WTC11 (cell line): ENCODE measurements around the gene ZFP69B. TPM values are rescaled to one million over a fixed set of nuclear protein-coding genes. Genes with fewer than 3 reads are reported as not detected.

Source experiments
- ATAC-seq: fragments of 200-7000 bp; cut with Tn5 transposase; 2 replicates; pipeline ENCODE4 v1.10.0; 2021; ENCODE audit warnings: mild to moderate bottlenecking, moderate library complexity
- CTCF ChIA-PET: fragments of 300-600 bp; sonication (Branson Sonifier 250); formaldehyde crosslinking; loops from one replicate; lab custom pipeline; 2021; ENCODE audit warnings: antibody characterized with exemption; lab: Charles Lee
- POLR2A ChIA-PET: fragments of 350-600 bp; sonication (Branson Sonifier 250); formaldehyde crosslinking; loops from one replicate; lab custom pipeline; 2021; ENCODE audit warnings: antibody characterized with exemption; lab: Charles Lee
- DNase-seq: peaks from one replicate; pipeline ENCODE4 v3.0.0; 2021; ENCODE audit warnings: low spot score
- H3K27ac Mint-ChIP-seq: 2 replicates; pipeline ENCODE4 v1.8.0; 2021; ENCODE audit warnings: mixed read lengths
- H3K27me3 Mint-ChIP-seq: 2 replicates; pipeline ENCODE4 v1.8.0; 2021; ENCODE audit warnings: low read depth, mild to moderate bottlenecking, moderate library complexity, mixed read lengths
- H3K36me3 Mint-ChIP-seq: 2 replicates; pipeline ENCODE4 v1.8.0; 2021; ENCODE audit warnings: mixed read lengths
- H3K4me1 Mint-ChIP-seq: 2 replicates; pipeline ENCODE4 v1.8.0; 2022; ENCODE audit warnings: mixed read lengths
- H3K4me3 Mint-ChIP-seq: 2 replicates; pipeline ENCODE4 v1.8.0; 2021; ENCODE audit warnings: mild to moderate bottlenecking, moderate library complexity, mixed read lengths
- H3K9me3 Mint-ChIP-seq: 2 replicates; pipeline ENCODE4 v1.8.0; 2021; ENCODE audit warnings: mixed read lengths
- ATF1 ChIP-seq: sonication (generic); formaldehyde crosslinking; IDR thresholded peaks from 2 replicates; pipeline ENCODE4 v1.8.1; 2023; ENCODE audit warnings: mild to moderate bottlenecking, moderate library complexity, missing genetic modification reagents
- CREB1 ChIP-seq: sonication (generic); formaldehyde crosslinking; IDR thresholded peaks from 2 replicates; pipeline ENCODE4 v1.8.0; 2023; ENCODE audit warnings: mild to moderate bottlenecking, missing genetic modification reagents
- CREM ChIP-seq: sonication (generic); formaldehyde crosslinking; IDR thresholded peaks from 2 replicates; pipeline ENCODE4 v1.8.1; 2022; ENCODE audit warnings: mild to moderate bottlenecking, missing genetic modification reagents, moderate library complexity
- FOXJ3 ChIP-seq: sonication (generic); formaldehyde crosslinking; IDR thresholded peaks from 2 replicates; pipeline ENCODE4 v1.9.0; 2021; ENCODE audit warnings: missing genetic modification reagents, mild to moderate bottlenecking, borderline replicate concordance
- GRHL2 ChIP-seq: fragments of 250-450 bp; sonication (Bioruptor Pico); IDR thresholded peaks from 2 replicates; pipeline ENCODE4 v1.8.0; 2022; ENCODE audit warnings: mild to moderate bottlenecking, moderate library complexity; ENCODE audit not compliant: insufficient replicate concordance, severe bottlenecking
- IRF1 ChIP-seq: sonication (generic); formaldehyde crosslinking; IDR thresholded peaks from 2 replicates; pipeline ENCODE4 v1.8.0; 2023; ENCODE audit warnings: missing genetic modification reagents
- NFE2L1 ChIP-seq: sonication (generic); formaldehyde crosslinking; IDR thresholded peaks from 2 replicates; pipeline ENCODE4 v1.8.1; 2023; ENCODE audit warnings: missing genetic modification reagents
- NFYB ChIP-seq: sonication (generic); formaldehyde crosslinking; conservative IDR thresholded peaks from 2 replicates; pipeline ENCODE4 v1.8.0; 2022; ENCODE audit warnings: low read depth, missing genetic modification reagents
- SMAD3 ChIP-seq: sonication (generic); formaldehyde crosslinking; IDR thresholded peaks from 2 replicates; pipeline ENCODE4 v1.8.0; 2022; ENCODE audit warnings: missing genetic modification reagents, mild to moderate bottlenecking, borderline replicate concordance
- TCF7 ChIP-seq: sonication (generic); formaldehyde crosslinking; IDR thresholded peaks from 2 replicates; pipeline ENCODE4 v1.8.0; 2022; ENCODE audit warnings: mild to moderate bottlenecking, low read depth, missing genetic modification reagents, moderate library complexity
- TEAD1 ChIP-seq: sonication (generic); formaldehyde crosslinking; IDR thresholded peaks from 2 replicates; pipeline ENCODE4 v1.8.0; 2022; ENCODE audit warnings: mild to moderate bottlenecking, missing genetic modification reagents
- ZNF423 ChIP-seq: fragments of 250-450 bp; sonication (Bioruptor Pico); IDR thresholded peaks from 2 replicates; pipeline ENCODE4 v2.1.2; 2022; ENCODE audit warnings: mild to moderate bottlenecking, moderate library complexity
- ZNF532 ChIP-seq: fragments of 250-450 bp; sonication (Bioruptor Pico); IDR thresholded peaks from 2 replicates; pipeline ENCODE4 v1.9.0; 2021; ENCODE audit warnings: mild to moderate bottlenecking, borderline replicate concordance
- total RNA-seq: library from RNA; stranded (reverse); gene quantifications from 3 replicates; pipeline ENCODE4 v1.2.3, GENCODE V29; 2021
- TF ChIP-seq, protein P1 (sequence below): sonication (generic); formaldehyde crosslinking; IDR thresholded peaks from 2 replicates; pipeline ENCODE4 v1.8.0; 2022; ENCODE audit warnings: missing genetic modification reagents
- TF ChIP-seq, protein P2 (sequence below): sonication (generic); formaldehyde crosslinking; conservative IDR thresholded peaks from 2 replicates; pipeline ENCODE4 v1.8.1; 2023; ENCODE audit warnings: mild to moderate bottlenecking, low read depth, missing genetic modification reagents, moderate library complexity

ZFP69B gene
- total RNA-seq, 1 experiment from 2014 or later, result 8.2 TPM

DNA sequence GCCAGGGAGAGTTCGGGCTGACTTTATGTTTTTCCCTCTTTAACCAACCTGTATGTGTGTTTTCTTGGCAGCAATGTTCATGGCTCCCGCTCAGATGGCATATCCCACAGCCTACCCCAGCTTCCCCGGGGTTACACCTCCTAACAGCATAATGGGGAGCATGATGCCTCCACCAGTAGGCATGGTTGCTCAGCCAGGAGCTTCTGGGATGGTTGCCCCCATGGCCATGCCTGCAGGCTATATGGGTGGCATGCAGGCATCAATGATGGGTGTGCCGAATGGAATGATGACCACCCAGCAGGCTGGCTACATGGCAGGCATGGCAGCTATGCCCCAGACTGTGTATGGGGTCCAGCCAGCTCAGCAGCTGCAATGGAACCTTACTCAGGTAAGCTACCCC lies 33.6 kb upstream of the ZFP69B start:
- DNase-seq (no peak), ATAC-seq (no peak)
- Mint-ChIP-seq H3K27me3 (no peaks in the 10 kb centered on the region), H3K36me3 (peaks cover 5% of the 10 kb centered on the region; the same call in 1 of the 2 replicates), H3K27ac (no peak overlapping the region), H3K4me3 (no peak overlapping the region), H3K9me3 (no peaks in the 10 kb centered on the region), H3K4me1 (no peaks in the 10 kb centered on the region)
- ChIA-PET POLR2A (no interaction called here), CTCF (interaction anchor here (0.7 to 3.1 kb wide), 3 partner anchors 12 to 102 kb away, joined by 4 to 16 read pairs (median 4); no protein-coding TSS in a partner anchor)
- TF ChIP-seq NFYB (CRISPR knock-in tag), result no peak
- no peak for TF ChIP-seq FOXJ3 (CRISPR knock-in tag)
- no peak for TF ChIP-seq GRHL2 (CRISPR knock-in tag)
- no peak for TF ChIP-seq NFE2L1 (CRISPR knock-in tag)
- no peak for TF ChIP-seq TCF7 (CRISPR knock-in tag)
- TF ChIP-seq ZNF532 (CRISPR knock-in tag), result no peak
- no peak for TF ChIP-seq CREB1 (CRISPR knock-in tag)
- no peak for TF ChIP-seq CREM

GRCh38 chr1:40421431-40422384 lies 28.6 kb upstream of the ZFP69B start:
- TF ChIP-seq, protein P1, sequence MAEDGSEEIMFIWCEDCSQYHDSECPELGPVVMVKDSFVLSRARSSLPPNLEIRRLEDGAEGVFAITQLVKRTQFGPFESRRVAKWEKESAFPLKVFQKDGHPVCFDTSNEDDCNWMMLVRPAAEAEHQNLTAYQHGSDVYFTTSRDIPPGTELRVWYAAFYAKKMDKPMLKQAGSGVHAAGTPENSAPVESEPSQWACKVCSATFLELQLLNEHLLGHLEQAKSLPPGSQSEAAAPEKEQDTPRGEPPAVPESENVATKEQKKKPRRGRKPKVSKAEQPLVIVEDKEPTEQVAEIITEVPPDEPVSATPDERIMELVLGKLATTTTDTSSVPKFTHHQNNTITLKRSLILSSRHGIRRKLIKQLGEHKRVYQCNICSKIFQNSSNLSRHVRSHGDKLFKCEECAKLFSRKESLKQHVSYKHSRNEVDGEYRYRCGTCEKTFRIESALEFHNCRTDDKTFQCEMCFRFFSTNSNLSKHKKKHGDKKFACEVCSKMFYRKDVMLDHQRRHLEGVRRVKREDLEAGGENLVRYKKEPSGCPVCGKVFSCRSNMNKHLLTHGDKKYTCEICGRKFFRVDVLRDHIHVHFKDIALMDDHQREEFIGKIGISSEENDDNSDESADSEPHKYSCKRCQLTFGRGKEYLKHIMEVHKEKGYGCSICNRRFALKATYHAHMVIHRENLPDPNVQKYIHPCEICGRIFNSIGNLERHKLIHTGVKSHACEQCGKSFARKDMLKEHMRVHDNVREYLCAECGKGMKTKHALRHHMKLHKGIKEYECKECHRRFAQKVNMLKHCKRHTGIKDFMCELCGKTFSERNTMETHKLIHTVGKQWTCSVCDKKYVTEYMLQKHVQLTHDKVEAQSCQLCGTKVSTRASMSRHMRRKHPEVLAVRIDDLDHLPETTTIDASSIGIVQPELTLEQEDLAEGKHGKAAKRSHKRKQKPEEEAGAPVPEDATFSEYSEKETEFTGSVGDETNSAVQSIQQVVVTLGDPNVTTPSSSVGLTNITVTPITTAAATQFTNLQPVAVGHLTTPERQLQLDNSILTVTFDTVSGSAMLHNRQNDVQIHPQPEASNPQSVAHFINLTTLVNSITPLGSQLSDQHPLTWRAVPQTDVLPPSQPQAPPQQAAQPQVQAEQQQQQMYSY (CRISPR knock-in tag), result no peak
- TF ChIP-seq IRF1 (CRISPR knock-in tag), result no peak
- TF ChIP-seq GRHL2 (CRISPR knock-in tag), result no peak
- no peak for TF ChIP-seq ZNF423
- TF ChIP-seq ATF1 (CRISPR knock-in tag), result no peak
- TF ChIP-seq, protein P2, sequence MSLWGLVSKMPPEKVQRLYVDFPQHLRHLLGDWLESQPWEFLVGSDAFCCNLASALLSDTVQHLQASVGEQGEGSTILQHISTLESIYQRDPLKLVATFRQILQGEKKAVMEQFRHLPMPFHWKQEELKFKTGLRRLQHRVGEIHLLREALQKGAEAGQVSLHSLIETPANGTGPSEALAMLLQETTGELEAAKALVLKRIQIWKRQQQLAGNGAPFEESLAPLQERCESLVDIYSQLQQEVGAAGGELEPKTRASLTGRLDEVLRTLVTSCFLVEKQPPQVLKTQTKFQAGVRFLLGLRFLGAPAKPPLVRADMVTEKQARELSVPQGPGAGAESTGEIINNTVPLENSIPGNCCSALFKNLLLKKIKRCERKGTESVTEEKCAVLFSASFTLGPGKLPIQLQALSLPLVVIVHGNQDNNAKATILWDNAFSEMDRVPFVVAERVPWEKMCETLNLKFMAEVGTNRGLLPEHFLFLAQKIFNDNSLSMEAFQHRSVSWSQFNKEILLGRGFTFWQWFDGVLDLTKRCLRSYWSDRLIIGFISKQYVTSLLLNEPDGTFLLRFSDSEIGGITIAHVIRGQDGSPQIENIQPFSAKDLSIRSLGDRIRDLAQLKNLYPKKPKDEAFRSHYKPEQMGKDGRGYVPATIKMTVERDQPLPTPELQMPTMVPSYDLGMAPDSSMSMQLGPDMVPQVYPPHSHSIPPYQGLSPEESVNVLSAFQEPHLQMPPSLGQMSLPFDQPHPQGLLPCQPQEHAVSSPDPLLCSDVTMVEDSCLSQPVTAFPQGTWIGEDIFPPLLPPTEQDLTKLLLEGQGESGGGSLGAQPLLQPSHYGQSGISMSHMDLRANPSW, result no peak
- TF ChIP-seq SMAD3 (CRISPR knock-in tag), result no peak
- TF ChIP-seq TEAD1, result no peak
- H3K27ac Mint-ChIP-seq, result no peak overlapping the region
- no peaks in the 10 kb centered on the region; the same call in 1 of the 2 replicates for H3K27me3 Mint-ChIP-seq
- ChIA-PET CTCF (interaction anchor here (0.8 to 3.0 kb wide), 6 partner anchors 16 to 107 kb away, joined by 3 to 11 read pairs (median 4); no protein-coding TSS in a partner anchor), POLR2A (interaction anchor here (0.6 kb wide), 1 partner anchor 39 kb away, joined by 3 read pairs; no protein-coding TSS in a partner anchor)
- H3K36me3 Mint-ChIP-seq, result peaks cover 5% of the 10 kb centered on the region; the same call in 1 of the 2 replicates
- no peaks in the 10 kb centered on the region for H3K9me3 Mint-ChIP-seq
- no peak for ATAC-seq
- no peak overlapping the region for H3K4me3 Mint-ChIP-seq
- DNase-seq, result no peak
- H3K4me1 Mint-ChIP-seq, result no peaks in the 10 kb centered on the region
